ENCODE measurements around the gene USP17L5. TPM values are rescaled to one million over a fixed set of nuclear protein-coding genes. Genes with fewer than 3 reads are reported as not detected.
"Not testable (repeated sequence)": the region's sequence is repeated elsewhere in the genome, so short reads cannot be mapped to it uniquely, and the experiment has no call there.

The USP17L5 gene
- total RNA-seq, 1 experiment from 2014 or later = not detected

DNA sequence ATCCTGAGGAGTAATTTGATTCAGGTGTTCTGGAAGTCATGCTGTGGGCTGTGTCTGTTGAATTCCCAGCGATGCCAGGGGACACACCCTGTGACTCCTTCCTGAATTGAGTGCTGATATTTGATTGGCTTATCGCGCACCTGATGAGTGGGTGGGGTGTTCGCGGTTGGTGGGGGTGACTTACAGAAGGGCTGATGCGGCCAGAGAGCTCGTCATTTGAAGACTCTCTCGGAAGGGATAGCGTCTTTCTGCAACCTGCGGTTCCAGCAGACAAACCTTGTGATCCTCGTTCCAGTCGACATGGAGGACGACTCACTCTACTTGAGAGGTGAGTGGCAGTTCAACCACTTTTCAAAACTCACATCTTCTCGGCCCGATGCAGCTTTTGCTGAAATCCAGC is 14.1 kb downstream of the USP17L5 start, which contains the start of gene USP17L29:
Gene USP17L29 (plus strand): TSS at position 301 of the 400 bp plus-strand sequence. CDS start 0 bp downstream, at position 301.
- not testable (repeated sequence) for H2AFZ ChIP-seq (ENCODE audit: low read length); H3K4me3 ChIP-seq (ENCODE audit: low read length)

DNA sequence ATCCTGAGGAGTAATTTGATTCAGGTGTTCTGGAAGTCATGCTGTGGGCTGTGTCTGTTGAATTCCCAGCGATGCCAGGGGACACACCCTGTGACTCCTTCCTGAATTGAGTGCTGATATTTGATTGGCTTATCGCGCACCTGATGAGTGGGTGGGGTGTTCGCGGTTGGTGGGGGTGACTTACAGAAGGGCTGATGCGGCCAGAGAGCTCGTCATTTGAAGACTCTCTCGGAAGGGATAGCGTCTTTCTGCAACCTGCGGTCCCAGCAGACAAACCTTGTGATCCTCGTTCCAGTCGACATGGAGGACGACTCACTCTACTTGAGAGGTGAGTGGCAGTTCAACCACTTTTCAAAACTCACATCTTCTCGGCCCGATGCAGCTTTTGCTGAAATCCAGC is 23.6 kb downstream of the USP17L5 start, which contains the start of gene USP17L30:
Gene USP17L30 (plus strand): TSS at position 301 of the 400 bp plus-strand sequence. CDS start 0 bp downstream, at position 301.
- H3K9me2 ChIP-seq (replicated peaks; ENCODE audit: insufficient read depth, low read length); H3K4me2 ChIP-seq (ENCODE audit: low read depth, low read length, poor library complexity, severe bottlenecking); H3K4me1 ChIP-seq (ENCODE audit: low read length); H3K9ac ChIP-seq (ENCODE audit: low read length); H3K27me3 ChIP-seq (ENCODE audit: low read length); DNase-seq; H3K79me2 ChIP-seq (ENCODE audit: low read length); H3K9me3 ChIP-seq (ENCODE audit: low read length); H3K27ac ChIP-seq (ENCODE audit: low read length); H2AFZ ChIP-seq (ENCODE audit: low read length); H3K4me3 ChIP-seq (ENCODE audit: low read length); H3K36me3 ChIP-seq (ENCODE audit: insufficient read depth, low read length); H4K20me1 ChIP-seq (ENCODE audit: insufficient read depth, low read depth, low read length): not testable (repeated sequence)

More for the DNA sequence above, 14.1 kb downstream of the USP17L5 start, which contains the start of gene USP17L29:
- not testable (repeated sequence) for H3K79me2 ChIP-seq (ENCODE audit: low read length); H3K36me3 ChIP-seq (ENCODE audit: insufficient read depth, low read length); H3K9ac ChIP-seq (ENCODE audit: low read length); H3K27me3 ChIP-seq (ENCODE audit: low read length); H4K20me1 ChIP-seq (ENCODE audit: insufficient read depth, low read depth, low read length); H3K4me2 ChIP-seq (ENCODE audit: low read depth, low read length, poor library complexity, severe bottlenecking); H3K9me3 ChIP-seq (ENCODE audit: low read length); H3K9me2 ChIP-seq (replicated peaks; ENCODE audit: insufficient read depth, low read length); H3K27ac ChIP-seq (ENCODE audit: low read length); H3K4me1 ChIP-seq (ENCODE audit: low read length); DNase-seq

DNA sequence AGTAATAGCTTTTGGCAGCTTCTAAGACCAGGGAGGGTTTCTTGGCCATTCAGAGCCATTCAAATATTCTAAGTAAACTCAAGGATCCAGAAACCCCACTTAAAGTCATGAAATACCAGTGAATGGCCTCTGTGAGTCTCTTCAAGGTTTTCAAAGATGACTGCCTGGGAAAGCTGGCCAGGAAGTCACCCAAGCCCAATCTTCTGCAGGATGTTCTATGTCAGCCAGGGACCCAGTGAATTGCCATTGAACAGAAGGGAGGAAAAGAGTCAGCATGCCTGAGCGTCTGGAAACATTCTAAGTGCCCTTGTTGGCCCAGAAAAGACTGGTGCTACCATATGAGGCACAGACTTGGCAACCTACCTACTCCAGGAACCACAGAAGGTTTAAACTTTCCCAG is 40.7 kb downstream of the USP17L5 start:
- H3K4me3 ChIP-seq (ENCODE audit: low read length); H4K20me1 ChIP-seq (ENCODE audit: insufficient read depth, low read depth, low read length); H3K4me2 ChIP-seq (ENCODE audit: low read depth, low read length, poor library complexity, severe bottlenecking); H3K36me3 ChIP-seq (ENCODE audit: insufficient read depth, low read length); H3K9ac ChIP-seq (ENCODE audit: low read length); H2AFZ ChIP-seq (ENCODE audit: low read length); H3K79me2 ChIP-seq (ENCODE audit: low read length); H3K27me3 ChIP-seq (ENCODE audit: low read length); H3K9me3 ChIP-seq (ENCODE audit: low read length); H3K27ac ChIP-seq (ENCODE audit: low read length); DNase-seq; H3K4me1 ChIP-seq (ENCODE audit: low read length); H3K9me2 ChIP-seq (replicated peaks; ENCODE audit: insufficient read depth, low read length): not testable (repeated sequence)

DNA sequence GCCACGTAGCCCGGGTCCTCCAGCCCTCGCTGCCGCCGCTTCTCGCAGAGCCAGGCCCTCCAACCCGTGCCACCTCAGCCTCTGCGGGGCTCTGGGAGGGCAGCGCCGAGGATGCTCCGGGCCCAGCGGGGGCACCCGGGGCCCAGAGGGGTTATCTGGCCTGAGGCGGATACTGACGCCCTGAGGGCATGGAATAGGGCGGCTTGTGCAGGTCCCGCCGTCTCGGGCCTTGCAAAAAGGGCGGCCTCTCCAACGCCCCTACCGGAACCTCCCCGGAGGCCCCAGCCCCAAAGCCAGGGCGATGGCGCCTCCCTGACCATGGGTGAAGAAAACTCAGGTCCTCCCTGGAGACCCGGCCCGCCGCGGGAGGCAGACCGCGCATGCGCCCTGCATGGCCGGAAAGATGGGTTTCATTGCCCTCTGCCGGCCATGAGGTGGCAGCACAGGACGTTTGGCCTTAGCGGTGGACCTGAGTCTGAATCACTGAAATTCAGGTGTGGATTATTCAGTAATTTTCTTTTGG is 41.9 kb downstream of the USP17L5 start:
- not testable (repeated sequence) for DNase-seq; H3K9ac ChIP-seq (ENCODE audit: low read length); H3K9me2 ChIP-seq (replicated peaks; ENCODE audit: insufficient read depth, low read length); H2AFZ ChIP-seq (ENCODE audit: low read length); H3K79me2 ChIP-seq (ENCODE audit: low read length); H3K4me2 ChIP-seq (ENCODE audit: low read depth, low read length, poor library complexity, severe bottlenecking); H3K4me3 ChIP-seq (ENCODE audit: low read length); H3K36me3 ChIP-seq (ENCODE audit: insufficient read depth, low read length); H3K27ac ChIP-seq (ENCODE audit: low read length); H4K20me1 ChIP-seq (ENCODE audit: insufficient read depth, low read depth, low read length); H3K9me3 ChIP-seq (ENCODE audit: low read length); H3K4me1 ChIP-seq (ENCODE audit: low read length); H3K27me3 ChIP-seq (ENCODE audit: low read length)

DNA sequence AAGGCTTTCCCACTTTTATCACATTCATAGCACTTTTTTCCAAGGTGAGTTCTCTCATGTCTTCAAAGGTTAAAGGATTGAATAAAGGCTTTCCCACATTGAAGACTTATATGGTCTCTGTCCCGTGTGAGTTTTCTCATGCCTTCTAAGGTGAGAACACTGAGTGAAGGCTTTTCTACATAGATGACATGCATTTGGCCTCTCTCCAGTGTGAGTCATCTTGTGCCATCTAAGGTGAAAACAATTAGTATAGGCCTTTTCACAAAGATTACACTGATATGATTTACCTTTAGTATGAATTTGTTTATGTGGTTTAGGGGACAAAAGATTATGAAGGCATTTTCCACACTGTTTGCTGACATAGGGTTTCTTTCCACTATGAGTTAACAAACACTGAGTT is 44.9 kb downstream of the USP17L5 start:
- H3K9ac ChIP-seq (ENCODE audit: low read length) = no peak overlapping the region
- H3K9me3 ChIP-seq (ENCODE audit: low read length) = no peaks in the 10 kb centered on the region
- no peak for DNase-seq
- H3K4me3 ChIP-seq (ENCODE audit: low read length) = no peak overlapping the region
- H2AFZ ChIP-seq (ENCODE audit: low read length) = no peak overlapping the region
- H3K79me2 ChIP-seq (ENCODE audit: low read length) = no peaks in the 10 kb centered on the region
- no peak overlapping the region for H3K4me2 ChIP-seq (ENCODE audit: low read depth, low read length, poor library complexity, severe bottlenecking)
- no peaks in the 10 kb centered on the region for H3K9me2 ChIP-seq (replicated peaks; ENCODE audit: insufficient read depth, low read length)
- H4K20me1 ChIP-seq (ENCODE audit: insufficient read depth, low read depth, low read length) = no peaks in the 10 kb centered on the region
- no peaks in the 10 kb centered on the region for H3K4me1 ChIP-seq (ENCODE audit: low read length)
- H3K36me3 ChIP-seq (ENCODE audit: insufficient read depth, low read length) = no peaks in the 10 kb centered on the region
- no peaks in the 10 kb centered on the region for H3K27me3 ChIP-seq (ENCODE audit: low read length)
- no peak overlapping the region for H3K27ac ChIP-seq (ENCODE audit: low read length)

DNA sequence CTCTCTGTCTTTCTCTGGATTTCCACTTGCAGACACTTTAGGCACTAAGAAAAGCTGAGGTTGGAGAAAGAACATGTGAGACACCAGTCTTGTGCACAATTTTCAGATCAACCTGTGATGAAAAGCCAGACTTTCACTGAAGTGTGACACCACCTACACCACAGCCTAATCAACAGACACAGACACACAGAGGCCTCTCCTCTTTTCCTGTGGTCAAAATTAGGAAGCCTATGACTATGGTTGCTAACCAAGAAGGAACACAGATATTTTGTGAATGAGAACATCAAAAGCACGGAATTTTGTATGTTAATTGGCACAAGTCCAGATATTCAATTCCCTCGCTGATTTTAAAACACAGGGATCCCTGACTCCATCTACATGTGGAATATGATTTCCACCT is 49.8 kb downstream of the USP17L5 start:
- not testable (repeated sequence) for H3K4me3 ChIP-seq (ENCODE audit: low read length); H3K9me3 ChIP-seq (ENCODE audit: low read length); H3K79me2 ChIP-seq (ENCODE audit: low read length); H2AFZ ChIP-seq (ENCODE audit: low read length); H3K9me2 ChIP-seq (replicated peaks; ENCODE audit: insufficient read depth, low read length); H3K27ac ChIP-seq (ENCODE audit: low read length); DNase-seq; H3K36me3 ChIP-seq (ENCODE audit: insufficient read depth, low read length); H3K4me1 ChIP-seq (ENCODE audit: low read length); H3K27me3 ChIP-seq (ENCODE audit: low read length); H4K20me1 ChIP-seq (ENCODE audit: insufficient read depth, low read depth, low read length); H3K4me2 ChIP-seq (ENCODE audit: low read depth, low read length, poor library complexity, severe bottlenecking); H3K9ac ChIP-seq (ENCODE audit: low read length)

Other genes starting within 250 kb of the USP17L5 start
- not detected in 2 replicates for gene FAM90A26, start 169.0 kb upstream of the USP17L5 start, total RNA-seq (2014; rRNA removed; shearing (Covaris generic); ENCODE audit: low replicate concordance)
- gene USP17L10, start 128.7 kb upstream of the USP17L5 start, total RNA-seq (2014; rRNA removed; shearing (Covaris generic); ENCODE audit: low replicate concordance) = not detected in 2 replicates
- gene USP17L11, start 124.0 kb upstream of the USP17L5 start, total RNA-seq (2014; rRNA removed; shearing (Covaris generic); ENCODE audit: low replicate concordance) = not detected in 2 replicates
- not detected in 2 replicates for gene USP17L12, start 119.3 kb upstream of the USP17L5 start, total RNA-seq (2014; rRNA removed; shearing (Covaris generic); ENCODE audit: low replicate concordance)
- gene USP17L13, start 114.5 kb upstream of the USP17L5 start, total RNA-seq (2014; rRNA removed; shearing (Covaris generic); ENCODE audit: low replicate concordance) = not detected in 2 replicates
- gene USP17L15, start 105.0 kb upstream of the USP17L5 start, total RNA-seq (2014; rRNA removed; shearing (Covaris generic); ENCODE audit: low replicate concordance) = not detected in 2 replicates
- gene USP17L17, start 95.5 kb upstream of the USP17L5 start, total RNA-seq (2014; rRNA removed; shearing (Covaris generic); ENCODE audit: low replicate concordance) = not detected in 2 replicates
- gene USP17L18, start 90.8 kb upstream of the USP17L5 start, total RNA-seq (2014; rRNA removed; shearing (Covaris generic); ENCODE audit: low replicate concordance) = not detected in 2 replicates
- not detected in 2 replicates for gene USP17L19, start 86.0 kb upstream of the USP17L5 start, total RNA-seq (2014; rRNA removed; shearing (Covaris generic); ENCODE audit: low replicate concordance)
- gene USP17L20, start 81.3 kb upstream of the USP17L5 start, total RNA-seq (2014; rRNA removed; shearing (Covaris generic); ENCODE audit: low replicate concordance) = not detected in 2 replicates
- not detected in 2 replicates for gene USP17L21, start 76.5 kb upstream of the USP17L5 start, total RNA-seq (2014; rRNA removed; shearing (Covaris generic); ENCODE audit: low replicate concordance)
- not detected in 2 replicates for gene USP17L22, start 71.8 kb upstream of the USP17L5 start, total RNA-seq (2014; rRNA removed; shearing (Covaris generic); ENCODE audit: low replicate concordance)
- not detected in 2 replicates for gene USP17L24, start 14.2 kb upstream of the USP17L5 start, total RNA-seq (2014; rRNA removed; shearing (Covaris generic); ENCODE audit: low replicate concordance)
- gene USP17L25, start 9.5 kb upstream of the USP17L5 start, total RNA-seq (2014; rRNA removed; shearing (Covaris generic); ENCODE audit: low replicate concordance) = not detected in 2 replicates
- gene USP17L26, start 4.7 kb upstream of the USP17L5 start, total RNA-seq (2014; rRNA removed; shearing (Covaris generic); ENCODE audit: low replicate concordance) = not detected in 2 replicates
- not detected in 2 replicates for gene USP17L27, start 4.7 kb downstream of the USP17L5 start, total RNA-seq (2014; rRNA removed; shearing (Covaris generic); ENCODE audit: low replicate concordance)
- not detected in 2 replicates for gene USP17L28, start 9.5 kb downstream of the USP17L5 start, total RNA-seq (2014; rRNA removed; shearing (Covaris generic); ENCODE audit: low replicate concordance)
- gene USP17L29, start 14.2 kb downstream of the USP17L5 start, total RNA-seq (2014; rRNA removed; shearing (Covaris generic); ENCODE audit: low replicate concordance) = not detected in 2 replicates
- not detected in 2 replicates for gene USP17L30, start 23.7 kb downstream of the USP17L5 start, total RNA-seq (2014; rRNA removed; shearing (Covaris generic); ENCODE audit: low replicate concordance)
- gene DEFB131A, start 105.0 kb downstream of the USP17L5 start, total RNA-seq (2014; rRNA removed; shearing (Covaris generic); ENCODE audit: low replicate concordance) = not detected in 2 replicates

All from Karpas-422 (cell line).